Activated gamma-delta T cell treated with anti-CD3 and anti-CD28 coated beads, Interleukin-2, amount 50 U/mL, for 16 hours (primary cell): ENCODE data around the gene KDM4C.
"Not testable (repeated sequence)": the region's sequence is repeated elsewhere in the genome, so short reads cannot be mapped to it uniquely, and the experiment has no call there.

Source experiments
- DNase-seq: peaks from one replicate; pipeline ENCODE4 v3.0.0-alpha.2; 2020; ENCODE audit warnings: low read depth

Gene KDM4C

GRCh38 chr9:6807669-6808068, 49.9 kb downstream of the KDM4C start:
- DNase-seq: not testable (repeated sequence)

GRCh38 chr9:6811436-6811835, 53.7 kb downstream of the KDM4C start:
- no peak for DNase-seq

GRCh38 chr9:6816581-6816980, 58.8 kb downstream of the KDM4C start:
- DNase-seq: no peak

GRCh38 chr9:6818292-6818922, 60.6 kb downstream of the KDM4C start:
- no peak for DNase-seq

GRCh38 chr9:6819112-6819511, 61.3 kb downstream of the KDM4C start:
- no peak for DNase-seq

GRCh38 chr9:6819529-6819928, 61.8 kb downstream of the KDM4C start:
- DNase-seq: no peak

GRCh38 chr9:6822696-6823095, 64.9 kb downstream of the KDM4C start:
- DNase-seq: no peak

GRCh38 chr9:6827439-6828145, 69.8 kb downstream of the KDM4C start:
- peak; percentile 7 for DNase-seq

- DNase-seq: no peak
These were observed 71.3 kb downstream of the KDM4C start for GRCh38 chr9:6829027-6829426.

- DNase-seq: no peak
These were observed 71.8 kb downstream of the KDM4C start for GRCh38 chr9:6829536-6829935.

- no peak for DNase-seq
These were observed 75.9 kb downstream of the KDM4C start for GRCh38 chr9:6833518-6834192.

GRCh38 chr9:6834306-6834705, 76.5 kb downstream of the KDM4C start:
- no peak for DNase-seq

- no peak for DNase-seq
These were observed 80.4 kb downstream of the KDM4C start for GRCh38 chr9:6838158-6838557.

- no peak for DNase-seq
These were observed 84.8 kb downstream of the KDM4C start for GRCh38 chr9:6842584-6842947.

- DNase-seq: no peak
These were observed 86.0 kb downstream of the KDM4C start for GRCh38 chr9:6843742-6844141.

- no peak for DNase-seq
These were observed 86.5 kb downstream of the KDM4C start for GRCh38 chr9:6844267-6844666.

- DNase-seq: no peak
These were observed 87.5 kb downstream of the KDM4C start for GRCh38 chr9:6845128-6845826.

GRCh38 chr9:6845880-6846279, 88.1 kb downstream of the KDM4C start:
- DNase-seq: no peak

GRCh38 chr9:6852243-6852963, 94.6 kb downstream of the KDM4C start:
- no peak for DNase-seq

- DNase-seq: no peak
These were observed 98.1 kb downstream of the KDM4C start for GRCh38 chr9:6855860-6856259.

- DNase-seq: no peak
These were observed 106.3 kb downstream of the KDM4C start for GRCh38 chr9:6864102-6864501.
